Hindlimb muscle (tissue), 1 donor: Measurements from ENCODE around the gene PPARA. TPM values are rescaled to one million over a fixed set of nuclear protein-coding genes. Genes with fewer than 3 reads are reported as not detected.

Experiments used
- polyA plus RNA-seq: library from polyadenylated mRNA; unstranded; fragments of 120-200 nt; gene quantifications from one replicate; pipeline ENCODE4 v1.2.1, GENCODE V29; 2013; ENCODE audit not compliant: insufficient read length

PPARA gene
- polyA plus RNA-seq, 1 donor, result 24.5 TPM

Other genes starting within 250 kb of the PPARA start
- gene WNT7B, start 173.4 kb upstream of the PPARA start, polyA plus RNA-seq, result 0.12 TPM
- 14.2 TPM for gene CDPF1, start 99.8 kb downstream of the PPARA start, polyA plus RNA-seq
- 0.58 TPM for gene PKDREJ, start 112.8 kb downstream of the PPARA start, polyA plus RNA-seq
- 20.4 TPM for gene TTC38, start 117.5 kb downstream of the PPARA start, polyA plus RNA-seq
- gene GTSE1, start 146.3 kb downstream of the PPARA start, polyA plus RNA-seq, result 7.9 TPM
- 30.1 TPM for gene TRMU, start 185.2 kb downstream of the PPARA start, polyA plus RNA-seq